ENCODE results near the gene PPP6R2.

DNA sequence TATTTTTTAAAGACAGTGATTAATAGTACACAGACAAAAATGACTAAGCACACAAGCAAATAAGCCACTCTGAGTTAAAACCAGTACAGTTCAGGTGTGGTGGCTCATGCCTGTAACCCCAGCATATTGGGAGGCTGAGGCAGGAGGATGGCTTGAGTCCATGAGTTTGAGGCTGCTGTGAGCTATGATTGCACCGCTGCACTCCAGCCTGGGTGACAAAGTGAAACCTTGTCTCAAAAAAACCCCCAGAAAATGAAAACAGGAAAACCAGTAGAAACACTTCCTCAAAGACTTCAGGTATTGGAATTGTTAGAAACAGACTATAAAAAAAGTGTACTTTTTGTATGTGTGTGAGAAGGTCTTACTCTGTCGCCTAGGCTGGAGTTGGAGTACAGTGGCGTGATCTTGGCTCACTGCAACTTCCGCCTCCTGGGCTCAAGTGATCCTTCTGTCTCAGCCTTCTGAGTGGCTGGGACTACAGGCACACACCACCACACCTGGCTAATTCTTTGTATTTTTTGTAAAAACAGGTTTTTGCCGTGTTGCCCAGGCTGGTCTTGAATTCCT, 33.0 kb downstream of the PPP6R2 start:
- TF ChIP-seq, protein P1, sequence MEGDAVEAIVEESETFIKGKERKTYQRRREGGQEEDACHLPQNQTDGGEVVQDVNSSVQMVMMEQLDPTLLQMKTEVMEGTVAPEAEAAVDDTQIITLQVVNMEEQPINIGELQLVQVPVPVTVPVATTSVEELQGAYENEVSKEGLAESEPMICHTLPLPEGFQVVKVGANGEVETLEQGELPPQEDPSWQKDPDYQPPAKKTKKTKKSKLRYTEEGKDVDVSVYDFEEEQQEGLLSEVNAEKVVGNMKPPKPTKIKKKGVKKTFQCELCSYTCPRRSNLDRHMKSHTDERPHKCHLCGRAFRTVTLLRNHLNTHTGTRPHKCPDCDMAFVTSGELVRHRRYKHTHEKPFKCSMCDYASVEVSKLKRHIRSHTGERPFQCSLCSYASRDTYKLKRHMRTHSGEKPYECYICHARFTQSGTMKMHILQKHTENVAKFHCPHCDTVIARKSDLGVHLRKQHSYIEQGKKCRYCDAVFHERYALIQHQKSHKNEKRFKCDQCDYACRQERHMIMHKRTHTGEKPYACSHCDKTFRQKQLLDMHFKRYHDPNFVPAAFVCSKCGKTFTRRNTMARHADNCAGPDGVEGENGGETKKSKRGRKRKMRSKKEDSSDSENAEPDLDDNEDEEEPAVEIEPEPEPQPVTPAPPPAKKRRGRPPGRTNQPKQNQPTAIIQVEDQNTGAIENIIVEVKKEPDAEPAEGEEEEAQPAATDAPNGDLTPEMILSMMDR (IDR thresholded peaks at IDR 0.05): no peak
- TF ChIP-seq POLR2A (IDR thresholded peaks at IDR 0.05): no peak
